HG03175 (cell line): Measurements from ENCODE around the gene CIDEC.

ENCODE experiments used
- ATAC-seq: cut with Tn5 transposase; IDR thresholded peaks from one replicate; pipeline ENCODE4 v1.9.1; 2021; ENCODE audit warnings: mild to moderate bottlenecking, moderate library complexity; ENCODE audit not compliant: unreplicated experiment

The CIDEC gene, protein sequence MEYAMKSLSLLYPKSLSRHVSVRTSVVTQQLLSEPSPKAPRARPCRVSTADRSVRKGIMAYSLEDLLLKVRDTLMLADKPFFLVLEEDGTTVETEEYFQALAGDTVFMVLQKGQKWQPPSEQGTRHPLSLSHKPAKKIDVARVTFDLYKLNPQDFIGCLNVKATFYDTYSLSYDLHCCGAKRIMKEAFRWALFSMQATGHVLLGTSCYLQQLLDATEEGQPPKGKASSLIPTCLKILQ

DNA sequence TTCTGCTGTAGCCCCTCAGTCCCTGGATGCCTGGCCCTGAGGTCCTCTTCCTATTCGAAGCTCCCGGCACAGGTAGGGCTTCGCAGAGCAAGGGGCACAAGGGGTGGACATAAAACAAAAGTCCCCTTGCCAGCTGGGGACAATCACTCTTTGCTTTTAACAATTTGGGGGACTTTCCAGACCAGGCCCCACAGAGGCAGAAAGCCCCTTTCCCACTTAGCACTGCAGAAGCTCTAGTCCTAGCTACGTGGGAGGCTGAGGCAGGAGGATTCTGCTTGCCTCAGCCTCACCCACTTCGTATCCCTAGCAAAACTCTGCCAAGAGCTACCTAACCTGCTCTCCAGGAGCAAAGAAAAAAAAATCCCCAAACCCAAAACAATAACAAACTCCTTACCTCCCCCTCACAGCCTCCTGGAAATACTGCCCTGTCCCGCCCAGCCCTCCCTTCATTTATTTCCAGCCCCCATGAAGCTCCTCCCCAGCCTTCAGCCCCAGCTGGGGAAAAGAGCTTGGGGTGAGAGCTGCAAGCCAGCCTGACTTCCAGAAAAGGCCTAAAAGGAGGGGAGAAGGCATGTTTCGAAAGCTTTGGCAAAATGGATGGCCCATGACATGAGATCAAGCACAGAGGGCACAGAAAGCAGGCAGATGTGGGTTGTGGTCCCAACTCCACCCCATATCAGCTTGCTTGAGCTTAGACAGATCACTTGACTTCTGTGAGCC lies at the start of gene CIDEC:
CIDEC (minus strand) TSS at position 424 of the 720 bp plus-strand sequence. CDS start 1,767 bp downstream, outside the sequence.
- no peak for ATAC-seq

DNA sequence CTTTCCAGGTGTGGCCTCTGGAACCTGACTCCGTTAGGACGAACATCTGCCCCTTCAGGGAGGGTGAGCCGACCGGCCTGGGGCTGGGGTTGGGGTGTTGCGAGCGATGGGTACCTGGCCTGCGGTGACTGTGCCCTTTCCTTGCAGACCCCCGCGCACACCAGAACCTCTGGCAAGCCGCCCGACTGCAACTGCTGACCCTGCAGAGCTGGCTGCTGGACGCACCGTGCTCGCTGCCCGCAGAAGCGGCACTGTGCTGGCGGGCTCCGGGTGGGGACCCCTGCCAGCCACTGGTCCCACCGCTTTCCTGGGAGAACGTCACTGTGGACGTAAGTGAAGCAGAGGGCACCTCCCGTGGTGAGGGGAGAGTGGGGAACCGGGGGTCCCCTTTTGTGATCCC lies 48.1 kb upstream of the CIDEC start:
- ATAC-seq = no peak

DNA sequence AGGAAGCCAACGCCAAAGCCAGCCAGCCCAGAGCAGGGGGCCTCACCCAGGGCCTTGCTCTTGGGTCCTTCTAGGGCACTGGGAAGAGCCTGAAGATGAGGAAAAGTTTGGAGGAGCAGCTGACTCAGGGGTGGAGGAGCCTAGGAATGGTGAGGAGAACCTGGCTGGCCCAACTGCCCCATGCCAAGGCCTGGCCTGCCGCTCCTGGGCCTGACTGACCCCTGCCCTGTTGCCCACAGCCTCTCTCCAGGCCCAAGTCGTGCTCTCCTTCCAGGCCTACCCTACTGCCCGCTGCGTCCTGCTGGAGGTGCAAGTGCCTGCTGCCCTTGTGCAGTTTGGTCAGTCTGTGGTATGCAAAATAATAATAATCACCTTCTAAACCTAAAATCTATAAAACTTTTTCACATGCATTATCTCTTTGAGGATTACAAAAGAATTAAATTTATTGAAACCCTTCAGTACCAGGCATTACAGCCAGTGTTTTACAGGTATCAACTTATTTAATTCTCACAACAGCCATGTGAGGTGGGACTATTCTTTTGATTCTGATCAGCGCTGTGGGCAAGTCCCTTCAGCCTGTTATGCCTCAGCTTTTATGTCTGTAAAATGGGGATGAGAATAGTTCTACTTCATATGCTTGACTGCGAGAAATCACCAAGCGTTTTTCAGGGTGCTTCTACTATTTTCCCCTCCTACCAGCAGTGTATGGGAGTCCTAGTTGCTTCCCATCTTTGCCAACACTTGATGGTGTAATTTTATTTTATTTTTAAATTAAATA lies 38.4 kb upstream of the CIDEC start:
- ATAC-seq = no peak

DNA sequence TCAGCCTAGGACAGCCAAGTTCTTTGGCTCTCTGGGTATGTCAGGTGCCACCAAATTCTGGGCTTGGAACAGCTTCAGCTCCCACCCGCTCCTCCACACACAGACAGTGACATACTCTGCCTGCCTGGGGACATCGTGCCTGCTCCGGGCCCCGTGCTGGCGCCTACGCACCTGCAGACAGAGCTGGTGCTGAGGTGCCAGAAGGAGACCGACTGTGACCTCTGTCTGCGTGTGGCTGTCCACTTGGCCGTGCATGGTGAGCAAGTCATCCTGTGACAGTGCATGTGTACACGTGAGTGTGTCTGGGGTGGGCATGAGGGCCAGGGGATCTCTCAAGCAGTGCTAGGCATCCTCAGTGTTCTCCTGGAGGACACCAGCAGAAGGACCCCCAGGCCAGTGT lies 37.8 kb upstream of the CIDEC start:
- no peak for ATAC-seq

DNA sequence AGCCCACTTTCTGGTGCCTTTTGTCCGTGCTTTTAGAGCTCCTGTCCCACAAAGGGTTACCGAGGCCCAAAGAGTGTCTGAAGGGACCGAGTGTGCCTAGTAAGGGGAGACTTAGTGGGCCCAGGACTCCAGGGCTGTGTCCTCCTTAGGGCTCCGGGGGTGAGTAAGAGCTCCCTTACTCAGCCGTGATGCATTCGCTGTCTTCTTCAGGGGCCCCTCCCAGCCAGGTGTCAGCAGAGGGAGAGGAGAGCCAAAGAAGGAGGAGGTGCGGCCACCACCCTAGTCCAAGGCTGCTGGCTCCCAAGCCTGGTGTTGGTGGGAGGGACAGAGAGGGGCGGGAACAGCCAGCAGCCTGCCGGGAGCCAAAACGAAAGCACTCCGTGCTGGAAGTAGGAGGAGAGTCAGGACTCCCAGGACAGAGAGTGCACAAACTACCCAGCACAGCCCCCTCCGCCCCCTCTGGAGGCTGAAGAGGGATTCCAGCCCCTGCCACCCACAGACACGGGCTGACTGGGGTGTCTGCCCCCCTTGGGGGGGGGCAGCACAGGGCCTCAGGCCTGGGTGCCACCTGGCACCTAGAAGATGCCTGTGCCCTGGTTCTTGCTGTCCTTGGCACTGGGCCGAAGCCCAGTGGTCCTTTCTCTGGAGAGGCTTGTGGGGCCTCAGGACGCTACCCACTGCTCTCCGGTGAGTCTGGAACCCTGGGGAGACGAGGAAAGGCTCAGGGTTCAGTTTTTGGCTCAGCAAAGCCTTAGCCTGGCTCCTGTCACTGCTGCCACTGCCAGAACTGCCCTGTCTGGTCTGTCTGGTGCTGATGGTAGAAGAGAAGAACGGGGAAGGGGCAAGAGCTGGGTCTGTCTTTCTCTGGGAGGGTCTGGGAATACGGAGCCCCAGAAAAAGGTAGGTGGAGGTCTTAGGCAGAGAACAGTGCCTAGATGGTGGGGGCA lies 37.0 kb upstream of the CIDEC start, which contains the start of gene IL17RC:
IL17RC (plus strand) TSS at position 365 of the 947 bp plus-strand sequence; CDS start at position 583, 218 bp downstream.
- ATAC-seq = no peak

DNA sequence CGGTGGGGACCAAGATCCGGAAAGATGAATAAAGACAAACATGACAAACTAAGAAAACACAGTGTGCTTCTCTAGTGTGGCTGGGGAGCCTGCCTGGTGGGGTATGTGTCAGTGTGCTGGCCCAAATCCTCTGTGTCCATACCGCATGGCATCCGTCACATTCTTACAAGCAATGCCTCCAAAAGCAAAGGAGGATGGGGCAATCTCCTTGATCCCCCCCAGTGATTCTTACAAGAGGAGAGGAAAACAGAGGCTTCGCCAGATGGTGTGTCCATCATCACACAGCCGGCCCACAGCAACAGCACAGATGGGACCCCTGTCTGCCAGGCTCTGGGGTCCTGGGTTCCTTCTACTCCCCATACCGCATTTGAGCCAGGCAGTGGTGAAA lies 36.3 kb upstream of the CIDEC start:
- no peak for ATAC-seq

DNA sequence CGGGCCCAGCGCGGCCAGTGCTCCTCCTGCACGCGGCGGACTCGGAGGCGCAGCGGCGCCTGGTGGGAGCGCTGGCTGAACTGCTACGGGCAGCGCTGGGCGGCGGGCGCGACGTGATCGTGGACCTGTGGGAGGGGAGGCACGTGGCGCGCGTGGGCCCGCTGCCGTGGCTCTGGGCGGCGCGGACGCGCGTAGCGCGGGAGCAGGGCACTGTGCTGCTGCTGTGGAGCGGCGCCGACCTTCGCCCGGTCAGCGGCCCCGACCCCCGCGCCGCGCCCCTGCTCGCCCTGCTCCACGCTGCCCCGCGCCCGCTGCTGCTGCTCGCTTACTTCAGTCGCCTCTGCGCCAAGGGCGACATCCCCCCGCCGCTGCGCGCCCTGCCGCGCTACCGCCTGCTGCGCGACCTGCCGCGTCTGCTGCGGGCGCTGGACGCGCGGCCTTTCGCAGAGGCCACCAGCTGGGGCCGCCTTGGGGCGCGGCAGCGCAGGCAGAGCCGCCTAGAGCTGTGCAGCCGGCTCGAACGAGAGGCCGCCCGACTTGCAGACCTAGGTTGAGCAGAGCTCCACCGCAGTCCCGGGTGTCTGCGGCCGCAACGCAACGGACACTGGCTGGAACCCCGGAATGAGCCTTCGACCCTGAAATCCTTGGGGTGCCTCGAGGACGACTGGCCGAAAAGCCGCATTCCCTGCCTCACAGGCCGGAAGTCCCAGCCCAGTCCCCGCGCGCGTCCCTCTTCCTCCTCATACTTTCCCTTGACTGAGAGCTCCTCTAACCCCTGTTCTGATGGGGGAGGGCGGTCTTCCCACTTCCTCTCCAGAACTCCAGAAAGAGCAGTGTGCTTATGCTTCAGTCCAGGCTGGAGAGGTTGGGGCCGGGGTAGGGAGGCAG lies 35.4 kb upstream of the CIDEC start:
- ATAC-seq = no peak

DNA sequence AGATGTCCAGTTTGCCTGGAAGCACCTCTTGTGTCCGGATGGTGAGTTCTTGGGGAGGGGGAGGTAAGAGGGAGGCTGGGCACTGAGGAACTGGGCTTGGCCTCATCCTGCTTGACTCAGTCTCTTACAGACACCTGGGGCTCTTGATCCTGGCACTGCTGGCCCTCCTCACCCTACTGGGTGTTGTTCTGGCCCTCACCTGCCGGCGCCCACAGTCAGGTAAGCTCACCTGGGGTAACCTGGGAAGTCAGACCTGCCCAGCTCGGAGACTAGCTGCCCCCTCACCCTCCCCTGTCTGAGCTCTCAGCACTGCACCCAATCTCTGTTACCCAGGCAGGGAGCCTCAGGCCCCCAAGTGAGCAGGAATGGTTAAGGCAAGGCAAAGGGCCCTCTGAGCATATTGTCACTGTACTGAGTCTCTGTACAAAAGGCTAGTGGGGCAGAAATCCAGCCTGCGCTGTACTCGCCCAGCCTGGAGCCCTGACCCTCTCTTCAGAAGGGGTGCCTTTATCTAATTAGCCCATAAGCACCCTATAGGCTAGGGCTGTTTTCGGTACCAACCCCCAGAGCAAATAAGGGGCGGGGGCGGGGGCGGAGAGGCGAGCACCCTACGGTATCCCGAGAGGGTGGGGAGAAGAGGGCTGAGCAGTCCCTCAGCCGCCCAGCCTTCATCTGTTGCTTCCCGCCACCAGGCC lies 34.7 kb upstream of the CIDEC start:
- no peak for ATAC-seq

DNA sequence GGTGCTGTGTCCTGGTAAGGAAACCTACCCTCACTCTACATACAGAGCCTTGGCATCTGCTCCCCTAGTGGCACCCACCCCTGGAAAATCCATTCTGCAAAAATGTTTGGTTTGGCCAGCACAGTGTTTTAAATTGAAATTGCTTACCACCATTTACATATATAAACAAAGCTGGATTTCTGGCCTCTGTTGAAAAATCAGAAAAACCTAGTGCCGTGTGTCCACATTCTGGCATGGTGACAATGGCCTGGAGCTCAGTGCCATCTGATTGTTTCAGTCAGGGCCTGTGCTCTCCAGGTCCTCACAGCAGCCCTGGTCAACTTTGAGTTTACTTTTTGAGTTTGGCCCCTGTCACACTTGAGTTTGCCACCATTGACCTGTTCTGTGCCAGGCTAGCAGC lies 34.0 kb upstream of the CIDEC start:
- ATAC-seq = no peak

DNA sequence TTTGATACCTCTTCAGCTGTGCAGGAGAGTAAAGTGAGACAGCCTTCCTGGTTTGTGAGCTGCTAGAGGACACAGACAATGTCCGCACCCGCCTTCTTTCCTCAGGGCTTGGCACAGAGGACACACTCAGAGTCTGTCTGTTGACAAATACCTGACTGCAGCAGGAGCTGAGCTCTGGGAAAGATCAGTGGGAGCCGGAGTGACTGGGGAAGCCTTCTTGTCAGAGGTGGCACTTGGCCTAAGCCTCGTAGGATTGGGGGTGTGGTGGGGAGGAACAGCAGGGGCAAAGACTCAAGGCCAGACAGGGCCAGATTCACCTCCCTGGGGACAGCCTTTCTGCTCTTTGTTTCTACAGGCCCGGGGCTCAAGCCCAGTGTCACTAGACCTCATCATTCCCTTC lies 33.5 kb upstream of the CIDEC start:
- no peak for ATAC-seq

DNA sequence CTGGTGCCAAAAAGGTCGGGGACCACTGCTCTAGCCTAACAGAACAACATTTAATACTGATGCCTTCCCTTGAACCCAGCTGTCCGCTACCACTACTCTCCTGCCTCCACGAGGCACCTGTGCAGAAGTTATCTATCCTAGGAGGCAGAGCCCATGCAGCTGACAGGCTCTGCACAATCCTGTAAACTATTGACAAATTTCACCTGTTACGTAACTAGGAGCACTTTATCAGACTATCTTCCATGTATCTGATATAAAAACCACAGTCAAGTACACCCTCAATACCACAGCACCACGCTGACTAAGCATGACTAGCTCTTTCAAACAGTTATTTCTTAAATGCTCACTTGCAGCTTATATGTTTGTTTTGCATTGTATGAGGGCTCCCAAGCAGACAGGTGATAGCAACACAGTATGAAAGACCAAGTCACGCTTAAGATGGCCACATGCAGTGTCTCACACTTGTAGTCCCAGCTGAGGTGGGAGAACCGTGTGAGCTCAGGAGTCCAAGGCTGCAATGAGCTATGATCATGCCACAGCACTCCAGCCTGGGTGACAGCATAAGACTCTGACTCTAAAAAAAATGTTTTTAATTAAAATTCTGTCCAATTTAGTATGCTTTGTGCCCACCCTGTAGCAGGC lies 32.4 kb upstream of the CIDEC start:
- ATAC-seq = no peak

DNA sequence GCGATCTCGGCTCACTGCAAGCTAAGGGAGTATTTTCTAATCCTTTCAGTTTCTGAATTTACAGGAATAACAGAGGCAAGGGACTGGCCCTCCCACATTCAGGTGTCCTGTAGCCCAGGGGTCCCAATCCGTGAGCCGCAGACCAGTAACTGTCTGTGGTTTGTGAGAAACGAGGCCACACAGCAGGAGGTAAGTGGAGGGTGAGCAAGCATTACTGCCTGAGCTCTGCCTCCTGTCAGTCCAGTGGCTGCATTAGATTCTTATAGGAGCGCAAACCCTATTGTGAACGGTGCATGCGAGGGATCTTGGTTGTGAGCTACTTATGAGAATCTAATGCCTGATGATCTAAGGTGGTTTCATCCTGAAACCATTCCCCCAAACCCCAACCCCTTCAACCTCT lies 31.8 kb upstream of the CIDEC start:
- no peak for ATAC-seq

DNA sequence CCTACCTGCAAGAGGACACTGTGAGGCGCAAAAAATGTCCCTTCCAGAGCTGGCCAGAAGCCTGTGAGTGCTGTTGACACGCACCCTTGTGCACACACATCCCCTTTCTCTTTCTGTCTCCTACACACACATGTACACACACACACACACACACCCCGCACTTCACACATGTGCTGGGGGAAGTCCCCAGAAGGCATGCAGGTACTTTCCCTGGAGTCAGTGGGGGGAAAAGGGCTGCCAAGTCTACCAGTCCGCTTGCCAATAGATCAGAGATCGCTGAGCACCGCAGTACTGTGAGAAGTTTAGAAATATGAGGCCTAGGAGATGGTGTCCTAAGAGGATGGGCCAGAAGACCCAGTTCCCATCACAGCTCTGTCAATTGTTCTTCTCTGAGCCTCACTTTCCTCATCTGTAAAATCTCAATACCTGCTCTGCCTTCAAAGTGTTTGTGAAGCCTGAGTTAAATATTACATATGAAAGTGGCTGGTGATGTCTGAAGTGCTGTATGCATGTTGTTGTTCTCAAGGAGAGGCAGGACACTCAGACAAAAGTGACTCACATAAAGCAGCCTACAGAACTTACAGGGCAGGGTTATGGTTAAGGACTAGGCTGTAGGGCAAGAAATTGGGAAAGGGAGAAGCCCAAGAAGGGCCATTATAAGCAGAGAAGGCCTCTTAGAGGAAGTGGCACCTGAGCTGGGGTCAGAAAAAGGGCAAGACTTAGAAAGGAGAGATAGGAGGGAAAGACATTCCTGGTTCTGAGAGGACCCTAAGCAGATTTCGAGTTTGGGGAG lies 29.4 kb upstream of the CIDEC start:
- no peak for ATAC-seq

DNA sequence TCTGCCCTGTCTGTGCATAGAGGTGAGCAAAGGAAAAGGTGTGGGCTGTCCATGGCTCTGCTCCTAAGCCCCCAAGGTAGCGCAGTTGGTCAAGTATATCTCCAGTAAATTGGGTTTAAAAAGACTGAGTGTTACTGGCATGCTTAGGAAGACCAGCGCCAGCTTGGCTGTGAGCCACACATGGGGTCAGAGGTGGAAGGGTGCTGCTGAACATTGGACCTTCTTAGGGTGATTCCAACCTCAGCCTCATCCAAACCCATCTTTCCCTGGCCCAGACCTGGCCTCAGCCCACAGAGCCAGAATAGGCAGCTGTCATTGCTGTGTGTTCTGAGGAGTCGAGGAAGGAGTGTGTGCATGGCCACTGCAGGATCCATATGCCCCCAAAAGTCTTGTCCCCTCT lies 28.2 kb upstream of the CIDEC start:
- no peak for ATAC-seq

DNA sequence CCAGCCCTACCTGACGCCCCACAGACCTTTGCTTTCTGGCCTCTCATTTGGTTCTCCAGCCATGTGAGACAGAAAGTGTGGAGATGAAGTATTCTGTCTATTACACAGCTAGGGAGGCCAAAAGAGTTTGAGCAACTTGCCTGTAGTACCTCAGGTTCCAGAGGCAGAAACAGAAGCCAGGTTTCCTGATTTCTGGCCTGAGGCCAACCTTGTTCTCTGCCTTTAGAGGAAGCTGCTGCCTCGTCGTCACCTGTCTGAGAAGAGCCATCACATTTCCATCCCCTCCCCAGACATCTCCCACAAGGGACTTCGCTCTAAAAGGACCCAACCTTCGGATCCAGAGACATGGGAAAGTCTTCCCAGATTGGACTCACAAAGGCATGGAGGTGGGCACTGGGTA lies 26.4 kb upstream of the CIDEC start:
- ATAC-seq = no peak

DNA sequence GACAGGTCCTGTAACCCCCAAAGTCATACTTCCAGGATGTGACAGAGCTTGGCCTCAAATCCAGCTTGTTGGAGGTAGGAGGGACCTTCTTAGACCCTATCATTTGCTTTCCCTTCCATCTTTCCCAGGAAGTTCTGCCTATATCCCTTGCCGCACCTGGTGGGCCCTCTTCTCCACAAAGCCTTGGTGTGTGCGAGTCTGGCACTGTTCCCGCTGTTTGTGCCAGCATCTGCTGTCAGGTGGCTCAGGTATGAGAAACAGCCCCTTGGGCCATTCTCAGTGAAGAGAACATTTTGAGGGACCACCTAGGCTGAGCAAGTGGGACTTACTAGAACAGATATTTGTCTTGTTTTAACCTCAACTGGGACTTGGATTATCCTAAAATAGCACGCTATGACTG lies 23.9 kb upstream of the CIDEC start:
- no peak for ATAC-seq

DNA sequence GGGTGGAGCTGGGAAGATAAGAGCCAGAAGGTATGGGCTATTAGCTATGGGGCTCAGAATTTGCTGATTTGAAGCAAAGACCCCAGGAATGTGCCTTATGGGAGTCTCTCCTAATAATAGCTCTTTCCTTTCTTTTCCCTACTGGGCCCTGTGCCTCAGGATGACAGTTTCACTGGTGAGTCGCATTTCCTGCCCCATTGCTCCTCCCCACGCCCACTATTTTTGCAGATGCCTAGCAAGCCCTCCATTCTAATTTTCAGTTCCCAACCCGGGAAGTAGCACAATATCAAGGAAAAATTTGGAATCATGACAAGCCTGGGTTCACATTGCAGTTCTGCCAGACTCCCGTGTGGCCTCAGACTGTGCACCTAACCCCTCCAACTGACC lies 23.2 kb upstream of the CIDEC start:
- ATAC-seq = no peak
